ENCODE data around the gene ANO7. TPM values are rescaled to one million over a fixed set of nuclear protein-coding genes. Genes with fewer than 3 reads are reported as not detected.

Gene ANO7
- total and polyA plus RNA-seq, 2 of the 13 experiments (the other 11 are each of a cell fraction or from before 2014, with no cell fraction given), result 4.1 to 4.9 TPM

DNA sequence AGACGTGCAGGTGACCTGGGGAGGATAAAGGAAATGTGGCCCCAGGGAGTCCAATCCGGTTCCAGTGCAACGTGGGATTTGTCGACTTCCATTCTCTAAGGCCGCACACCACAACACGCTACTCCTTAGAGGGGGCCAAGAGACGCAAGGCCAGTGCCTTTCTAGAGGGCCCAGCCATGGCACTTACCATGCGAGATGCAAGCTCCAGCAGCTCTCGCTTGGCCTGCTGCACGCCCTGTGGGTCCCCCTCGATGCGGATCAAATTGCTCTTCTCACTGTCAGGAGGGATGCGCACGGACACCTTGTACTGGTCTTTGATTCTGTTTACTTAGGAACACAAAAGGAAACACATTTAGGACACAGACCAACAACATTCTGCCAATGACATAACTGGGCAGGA lies 61.2 kb downstream of the ANO7 start:
- H3K4me2 ChIP-seq (ENCODE audit: low read depth, low read length), result no peak overlapping the region
- CTCF ChIA-PET (ENCODE audit: low intra/inter-chr PET ratio, low total read pairs), result no interaction called here

More for the DNA sequence above, 61.2 kb downstream of the ANO7 start:
- Histone ChIP-seq H3K27me3 (ENCODE audit: control insufficient read depth in 1 of 2, insufficient read depth in 2 of 2, low read length in 2 of 2) (no peaks in the 10 kb centered on the region), H2AFZ (ENCODE audit: low read length) (no peak overlapping the region), H3K27ac (ENCODE audit: extremely low read length, insufficient read depth, low read length) (no peak overlapping the region), H3K36me3 (replicated peaks in 1 of 2; ENCODE audit: control insufficient read depth in 1 of 2, insufficient read depth in 2 of 2, low read length in 2 of 2) (peaks cover 79 to 97% of the 10 kb centered on the region in 2 experiments), H3K4me3 (replicated peaks in 1 of 3; ENCODE audit: insufficient read depth in 1 of 3, low read depth in 2 of 3, low read length in 3 of 3) (no peak overlapping the region), H3K79me2 (ENCODE audit: insufficient read depth, low read length) (peaks cover 6% of the 10 kb centered on the region), H3K9ac (ENCODE audit: insufficient read depth, low read depth, low read length) (no peak overlapping the region), H3K4me1 (ENCODE audit: insufficient read depth, low read length) (peaks cover 3% of the 10 kb centered on the region), H4K20me1 (ENCODE audit: insufficient read depth, low read length) (peaks cover 22% of the 10 kb centered on the region; the same call in 1 of the 2 replicates), H3K9me3 (ENCODE audit: low read length) (no peaks in the 10 kb centered on the region)
- in situ Hi-C loops (cut with HindIII; ENCODE audit: extremely low pct_ligation_motif_present, low pct_unique_long_range_greater_than_20kb) (no loop called here), intact Hi-C loops (cut with micrococcal nuclease; ENCODE audit: unreplicated experiment) (no loop called here)
- ATAC-seq (peak; percentile 6; the same call in 2 of the 3 replicates), DNase-seq (ENCODE audit: low spot score) (no peak), FAIRE-seq (no peak)
- 95% methylated on average over 14 of the region's 14 CpGs for WGBS (ENCODE audit: low lambda C conversion rate)
- no TSS peak for BruUV-seq (replicated peaks)
- POLR2A ChIA-PET, result no interaction called here
- TF ChIP-seq AGO2 (optimal IDR thresholded peaks at IDR 0.05; ENCODE audit: low read depth, low read length) (peak; percentile 53), RBM39 (IDR thresholded peaks at IDR 0.05; ENCODE audit: low read depth, low read length, poor library complexity, severe bottlenecking) (no peak), ZNF33B (CRISPR knock-in tag; IDR thresholded peaks at IDR 0.05) (no peak), SNAPC2 (CRISPR knock-in tag; IDR thresholded peaks at IDR 0.05) (no peak), ZNF557 (CRISPR knock-in tag; IDR thresholded peaks at IDR 0.05) (no peak), RBM22 (optimal IDR thresholded peaks at IDR 0.05; ENCODE audit: low read length) (peak; percentile 44), ZBTB38 (CRISPR knock-in tag; IDR thresholded peaks at IDR 0.05) (peak; percentile 86), ZSCAN30 (CRISPR knock-in tag; IDR thresholded peaks at IDR 0.05) (no peak), SPEN (CRISPR knock-in tag; IDR thresholded peaks at IDR 0.05; ENCODE audit: low read depth) (no peak)
- TF ChIP-seq, protein P1, sequence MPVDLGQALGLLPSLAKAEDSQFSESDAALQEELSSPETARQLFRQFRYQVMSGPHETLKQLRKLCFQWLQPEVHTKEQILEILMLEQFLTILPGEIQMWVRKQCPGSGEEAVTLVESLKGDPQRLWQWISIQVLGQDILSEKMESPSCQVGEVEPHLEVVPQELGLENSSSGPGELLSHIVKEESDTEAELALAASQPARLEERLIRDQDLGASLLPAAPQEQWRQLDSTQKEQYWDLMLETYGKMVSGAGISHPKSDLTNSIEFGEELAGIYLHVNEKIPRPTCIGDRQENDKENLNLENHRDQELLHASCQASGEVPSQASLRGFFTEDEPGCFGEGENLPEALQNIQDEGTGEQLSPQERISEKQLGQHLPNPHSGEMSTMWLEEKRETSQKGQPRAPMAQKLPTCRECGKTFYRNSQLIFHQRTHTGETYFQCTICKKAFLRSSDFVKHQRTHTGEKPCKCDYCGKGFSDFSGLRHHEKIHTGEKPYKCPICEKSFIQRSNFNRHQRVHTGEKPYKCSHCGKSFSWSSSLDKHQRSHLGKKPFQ (CRISPR knock-in tag; IDR thresholded peaks at IDR 0.05; ENCODE audit: insufficient replicate concordance), result no peak
- TF ChIP-seq, protein P2, sequence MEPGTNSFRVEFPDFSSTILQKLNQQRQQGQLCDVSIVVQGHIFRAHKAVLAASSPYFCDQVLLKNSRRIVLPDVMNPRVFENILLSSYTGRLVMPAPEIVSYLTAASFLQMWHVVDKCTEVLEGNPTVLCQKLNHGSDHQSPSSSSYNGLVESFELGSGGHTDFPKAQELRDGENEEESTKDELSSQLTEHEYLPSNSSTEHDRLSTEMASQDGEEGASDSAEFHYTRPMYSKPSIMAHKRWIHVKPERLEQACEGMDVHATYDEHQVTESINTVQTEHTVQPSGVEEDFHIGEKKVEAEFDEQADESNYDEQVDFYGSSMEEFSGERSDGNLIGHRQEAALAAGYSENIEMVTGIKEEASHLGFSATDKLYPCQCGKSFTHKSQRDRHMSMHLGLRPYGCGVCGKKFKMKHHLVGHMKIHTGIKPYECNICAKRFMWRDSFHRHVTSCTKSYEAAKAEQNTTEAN (CRISPR knock-in tag; conservative IDR thresholded peaks at IDR 0.05), result no peak
- TF ChIP-seq, protein P3, sequence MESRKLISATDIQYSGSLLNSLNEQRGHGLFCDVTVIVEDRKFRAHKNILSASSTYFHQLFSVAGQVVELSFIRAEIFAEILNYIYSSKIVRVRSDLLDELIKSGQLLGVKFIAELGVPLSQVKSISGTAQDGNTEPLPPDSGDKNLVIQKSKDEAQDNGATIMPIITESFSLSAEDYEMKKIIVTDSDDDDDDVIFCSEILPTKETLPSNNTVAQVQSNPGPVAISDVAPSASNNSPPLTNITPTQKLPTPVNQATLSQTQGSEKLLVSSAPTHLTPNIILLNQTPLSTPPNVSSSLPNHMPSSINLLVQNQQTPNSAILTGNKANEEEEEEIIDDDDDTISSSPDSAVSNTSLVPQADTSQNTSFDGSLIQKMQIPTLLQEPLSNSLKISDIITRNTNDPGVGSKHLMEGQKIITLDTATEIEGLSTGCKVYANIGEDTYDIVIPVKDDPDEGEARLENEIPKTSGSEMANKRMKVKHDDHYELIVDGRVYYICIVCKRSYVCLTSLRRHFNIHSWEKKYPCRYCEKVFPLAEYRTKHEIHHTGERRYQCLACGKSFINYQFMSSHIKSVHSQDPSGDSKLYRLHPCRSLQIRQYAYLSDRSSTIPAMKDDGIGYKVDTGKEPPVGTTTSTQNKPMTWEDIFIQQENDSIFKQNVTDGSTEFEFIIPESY (CRISPR knock-in tag; IDR thresholded peaks at IDR 0.05), result peak; percentile 57; the same call in 1 of the 2 replicates
